Left hindlimb (tissue), 1 donor: ENCODE measurements around the gene PPM1M.
"Not testable (repeated sequence)": the region's sequence is repeated elsewhere in the genome, so short reads cannot be mapped to it uniquely, and the experiment has no call there.

ENCODE experiments used
- DNase-seq: peaks from one replicate; pipeline ENCODE4 v3.0.0-alpha.2; 2018

PPM1M gene

DNA sequence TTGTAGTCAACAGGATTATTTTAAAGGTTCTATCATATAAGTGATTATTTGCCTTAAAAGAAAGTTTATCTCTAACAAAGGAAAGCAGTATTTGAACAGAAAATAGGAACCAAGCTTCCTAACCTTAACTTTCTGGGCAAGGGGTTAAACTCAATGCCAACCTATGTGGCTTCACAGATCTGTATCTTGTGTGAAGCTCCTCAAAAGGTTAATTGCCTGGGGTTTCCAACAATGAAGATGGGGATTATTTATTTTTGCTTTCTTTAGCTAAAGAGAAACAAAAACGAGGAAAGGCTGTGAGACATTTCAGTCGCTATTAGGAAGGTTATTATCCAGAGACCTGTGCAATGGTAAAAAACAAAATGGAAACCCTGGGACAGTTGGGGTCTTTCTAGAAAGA is 34.0 kb downstream of the PPM1M start:
- no peak for DNase-seq

DNA sequence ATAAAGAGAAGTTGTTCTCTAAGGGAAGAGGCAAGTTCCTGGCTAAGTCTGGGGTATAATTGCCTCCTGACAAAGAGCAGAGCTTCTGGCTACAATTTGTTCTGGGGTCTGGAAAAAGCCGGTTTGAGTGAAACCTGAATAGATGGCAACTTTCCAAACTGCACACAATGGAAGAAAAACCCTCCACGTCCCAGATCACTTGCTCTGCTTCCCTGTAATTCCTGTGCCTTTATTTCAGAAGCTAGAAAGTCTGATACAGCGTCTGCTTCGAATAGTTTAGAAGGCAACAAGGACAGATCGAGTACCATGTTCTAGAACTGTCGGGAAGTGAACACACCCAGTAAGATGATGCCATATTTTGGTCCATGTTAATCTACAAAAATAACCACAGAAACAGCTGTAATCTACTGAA is 34.5 kb downstream of the PPM1M start:
- no peak for DNase-seq

DNA sequence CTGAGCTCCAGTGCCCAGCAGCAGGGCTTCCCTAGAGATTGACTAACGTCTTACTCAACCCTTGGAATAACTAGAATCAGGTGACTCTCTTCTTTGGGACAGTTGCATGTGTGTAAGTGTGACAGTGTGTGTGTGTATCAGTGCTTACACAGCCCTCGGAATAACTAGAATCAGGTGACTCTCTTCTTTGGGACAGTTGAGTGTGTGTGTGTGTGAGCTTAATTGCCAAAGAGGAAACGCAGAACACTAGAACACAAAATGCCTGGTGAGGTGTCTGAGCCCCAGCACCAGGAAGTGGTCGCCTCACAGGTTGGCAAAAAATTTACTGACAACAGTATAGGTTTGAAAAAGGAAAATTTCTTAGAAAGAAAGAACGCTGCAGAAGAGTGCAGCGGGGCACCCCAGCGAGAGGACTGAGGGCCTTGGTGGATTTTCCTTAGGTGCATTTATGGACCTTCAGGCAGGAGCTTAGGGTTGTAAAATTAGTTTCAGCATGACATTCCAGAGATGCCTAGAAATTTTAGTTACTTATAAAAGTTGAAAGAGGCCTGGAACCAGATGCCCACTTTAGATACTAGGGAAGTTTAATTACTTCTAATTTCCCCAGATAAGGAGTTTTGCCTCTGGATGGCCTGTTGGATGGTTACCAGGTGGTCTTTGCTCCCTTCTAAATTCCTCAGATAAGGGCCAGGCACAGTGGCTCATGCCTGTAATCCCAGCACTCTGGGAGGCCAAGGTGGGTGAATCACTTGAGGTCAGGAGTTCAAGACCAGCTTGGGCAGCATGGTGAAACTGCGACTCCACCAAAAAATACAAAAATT is 36.6 kb downstream of the PPM1M start:
- DNase-seq = no peak

DNA sequence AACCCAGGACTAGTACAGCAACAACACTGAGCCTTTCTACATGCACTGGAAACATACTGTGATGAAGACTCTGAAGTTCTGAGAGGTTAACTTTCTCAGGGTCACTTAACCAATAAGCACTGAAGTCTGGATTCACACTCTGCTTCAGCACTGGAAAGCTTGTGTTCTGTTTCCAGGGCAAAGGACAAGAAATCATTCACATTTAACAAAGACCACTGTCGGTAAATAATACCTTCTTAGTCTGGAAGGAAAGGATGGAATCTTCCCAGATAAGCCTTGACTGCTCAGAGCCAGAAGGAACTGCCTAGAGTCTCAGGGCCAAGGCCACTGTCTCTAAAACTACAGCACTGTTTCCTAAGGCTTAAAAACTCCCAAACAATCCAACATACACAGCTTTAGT is 37.7 kb downstream of the PPM1M start:
- no peak for DNase-seq

DNA sequence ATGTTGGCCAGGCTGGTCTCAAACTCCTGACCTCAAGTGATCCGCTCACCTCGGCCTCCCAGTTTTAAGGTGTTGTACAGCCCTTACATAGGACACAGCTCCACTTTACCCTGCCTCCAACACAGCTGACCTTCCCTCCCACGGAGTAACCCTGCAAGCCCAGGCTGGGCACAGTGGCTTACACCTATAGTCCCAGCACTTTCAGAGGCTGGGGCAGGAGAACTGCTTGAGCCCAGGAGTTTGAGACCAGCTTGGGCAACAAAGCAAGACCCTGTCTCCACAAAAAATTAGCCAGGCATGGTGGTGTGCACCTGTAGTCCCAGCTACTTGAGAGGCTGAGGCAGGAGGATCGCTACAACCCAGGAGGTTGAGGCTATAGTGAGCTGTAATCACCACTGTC is 38.5 kb downstream of the PPM1M start:
- not testable (repeated sequence) for DNase-seq

DNA sequence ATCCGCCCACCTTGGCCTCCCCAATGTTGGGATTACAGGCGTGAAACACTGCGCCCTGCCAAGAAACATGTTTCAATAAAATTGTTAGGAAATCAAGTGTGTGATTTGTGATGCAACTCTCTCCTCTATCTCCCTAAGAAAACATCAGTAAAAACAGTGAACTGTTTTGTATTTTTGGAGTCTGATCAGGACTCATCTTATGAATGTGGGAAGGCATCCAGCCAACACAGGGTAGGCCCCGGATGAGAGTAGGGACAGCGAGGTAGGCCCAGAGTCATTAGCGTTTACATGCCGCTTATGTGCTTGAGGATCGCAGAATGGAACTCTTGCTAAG is 41.2 kb downstream of the PPM1M start:
- DNase-seq = no peak

DNA sequence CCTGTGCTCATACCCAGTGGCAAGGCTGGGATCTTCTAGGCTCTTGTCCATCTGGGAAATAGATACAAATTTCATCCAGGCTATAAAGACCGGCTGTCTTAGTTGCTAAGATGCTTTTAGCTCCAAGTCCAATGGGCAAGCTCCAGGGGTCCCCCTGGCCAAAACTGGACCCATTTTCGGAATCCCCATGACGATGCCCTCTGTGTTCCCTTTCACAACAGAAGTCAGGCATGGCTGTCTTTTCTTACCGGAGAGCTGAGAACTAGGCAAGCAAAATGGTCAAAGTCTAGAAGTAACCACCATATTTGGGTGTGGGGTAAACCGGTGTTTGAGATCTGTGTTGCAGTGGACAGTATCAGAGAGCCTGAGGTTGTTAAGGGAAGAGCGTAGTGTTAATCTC is 43.1 kb downstream of the PPM1M start:
- no peak for DNase-seq

DNA sequence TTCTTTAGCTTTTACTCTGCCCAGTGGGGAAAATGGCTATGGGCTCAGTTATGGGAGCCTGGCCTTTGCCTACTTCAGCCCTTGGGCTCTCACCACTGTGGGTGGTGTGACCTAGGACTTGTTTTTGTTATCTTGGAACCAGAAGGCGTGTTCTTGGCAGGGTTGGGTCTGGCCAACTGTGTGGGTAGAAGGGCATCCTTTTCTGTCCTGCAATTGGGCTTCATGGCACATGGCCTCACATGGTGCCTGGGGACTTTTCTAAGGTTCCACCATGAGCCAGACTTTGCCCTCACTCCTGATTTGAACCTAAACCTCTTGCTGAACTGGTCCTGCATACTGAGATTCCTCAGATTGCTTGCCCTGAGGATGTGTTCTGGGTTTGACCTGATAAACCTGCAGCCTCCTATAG is 43.8 kb downstream of the PPM1M start:
- DNase-seq = peak; percentile 18

DNA sequence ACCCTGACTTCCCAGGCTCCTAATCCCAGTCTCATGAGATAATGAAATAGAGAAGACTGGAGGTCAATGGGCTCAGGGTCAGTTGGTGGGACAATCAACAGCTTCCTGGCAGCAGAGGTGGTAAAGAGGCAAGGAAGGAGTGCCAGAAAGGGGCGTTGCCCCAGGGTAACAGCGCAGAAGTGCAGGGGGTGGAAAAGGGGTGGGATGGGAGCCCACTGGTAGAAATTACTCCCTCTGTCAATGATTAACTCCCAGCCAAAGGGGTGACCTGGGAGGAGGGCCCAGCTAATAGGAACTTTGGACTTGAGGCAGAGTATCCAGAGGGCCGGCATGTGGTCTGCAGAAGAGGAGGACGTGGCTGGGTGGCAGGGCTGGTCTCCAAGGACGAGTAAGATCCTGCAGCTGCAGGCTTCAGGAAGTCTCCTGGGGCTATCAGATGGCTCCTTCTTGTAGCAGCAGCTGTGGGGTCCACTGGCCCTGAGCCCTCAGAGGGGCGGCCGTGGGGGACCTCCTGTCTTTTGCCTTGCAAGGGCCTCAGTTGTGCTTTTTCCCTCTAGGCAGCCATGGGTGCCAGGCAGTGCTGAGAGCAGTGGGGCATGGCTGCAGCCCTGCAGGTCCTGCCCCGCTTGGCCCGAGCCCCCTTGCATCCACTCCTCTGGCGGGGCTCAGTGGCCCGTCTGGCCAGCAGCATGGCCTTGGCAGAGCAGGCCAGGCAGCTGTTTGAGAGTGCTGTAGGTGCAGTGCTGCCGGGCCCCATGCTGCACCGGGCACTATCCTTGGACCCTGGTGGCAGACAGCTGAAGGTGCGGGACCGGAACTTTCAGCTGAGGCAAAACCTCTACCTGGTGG is 44.4 kb downstream of the PPM1M start:
- peak; percentile 29 for DNase-seq

DNA sequence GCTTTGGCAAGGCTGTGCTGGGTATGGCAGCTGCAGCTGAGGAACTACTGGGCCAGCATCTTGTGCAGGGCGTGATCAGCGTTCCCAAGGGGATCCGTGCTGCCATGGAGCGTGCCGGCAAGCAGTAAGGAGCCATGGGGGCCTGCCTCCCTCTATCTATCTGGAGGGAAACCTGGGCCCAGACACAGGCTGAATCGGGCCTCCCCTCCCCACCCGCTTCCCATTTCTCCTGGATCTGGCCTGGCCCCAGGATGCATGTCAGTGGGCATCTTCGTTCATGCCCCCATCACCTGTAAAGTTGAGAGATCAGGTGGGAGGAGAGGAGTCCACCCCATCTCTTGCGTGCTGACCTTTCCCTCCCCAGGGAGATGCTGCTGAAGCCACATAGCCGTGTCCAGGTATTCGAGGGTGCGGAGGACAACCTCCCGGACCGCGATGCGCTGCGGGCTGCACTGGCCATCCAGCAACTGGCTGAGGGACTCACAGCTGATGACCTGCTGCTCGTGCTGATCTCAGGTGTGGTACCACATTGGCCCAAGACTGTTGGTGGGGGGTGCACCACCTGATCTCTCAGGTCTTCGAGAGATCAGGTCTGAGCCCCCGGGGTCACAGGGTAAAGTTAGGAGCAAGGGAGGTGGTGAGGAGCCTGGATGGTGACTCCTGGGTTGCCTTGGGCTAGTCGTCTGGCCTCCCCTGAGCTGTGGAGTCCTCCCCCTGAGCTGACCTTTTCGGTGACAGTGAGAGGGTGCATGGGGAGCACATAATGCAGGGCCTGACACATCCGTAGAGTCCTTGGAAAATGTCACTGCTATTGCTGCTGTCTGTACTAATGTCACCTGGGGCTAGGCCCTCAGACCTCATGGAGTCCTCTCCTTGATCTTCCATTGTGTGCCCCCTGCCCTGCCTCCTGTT is 45.3 kb downstream of the PPM1M start:
- DNase-seq = peak; percentile 20

DNA sequence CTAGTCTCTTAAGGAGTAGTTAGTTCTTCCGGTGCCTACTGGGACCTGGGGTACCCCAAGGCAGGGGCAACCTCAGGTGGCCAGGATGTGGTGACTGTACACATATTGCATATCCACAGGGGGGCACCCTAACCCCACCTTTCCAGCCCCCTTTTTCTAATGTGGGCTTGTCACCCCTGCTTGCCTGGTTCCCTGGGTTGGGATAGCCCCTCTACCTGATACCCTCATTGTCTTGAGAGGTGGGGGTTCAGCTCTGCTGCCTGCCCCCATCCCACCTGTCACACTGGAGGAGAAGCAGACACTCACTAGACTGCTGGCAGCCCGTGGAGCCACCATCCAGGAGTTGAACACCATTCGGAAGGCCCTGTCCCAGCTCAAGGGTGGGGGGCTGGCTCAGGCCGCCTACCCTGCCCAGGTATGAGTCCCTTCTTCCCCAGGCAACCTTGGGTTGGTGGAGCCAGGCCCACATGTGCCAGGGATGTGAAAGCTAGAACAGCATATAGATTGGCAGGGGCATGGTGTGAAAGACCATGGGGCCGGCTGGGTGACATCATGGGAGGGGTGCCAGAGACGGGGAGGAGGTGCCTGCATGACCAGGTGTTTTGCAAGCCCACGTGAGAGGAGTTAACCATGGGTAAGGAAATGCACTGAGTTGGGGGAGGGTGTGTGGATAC is 46.1 kb downstream of the PPM1M start:
- DNase-seq = peak; percentile 31

DNA sequence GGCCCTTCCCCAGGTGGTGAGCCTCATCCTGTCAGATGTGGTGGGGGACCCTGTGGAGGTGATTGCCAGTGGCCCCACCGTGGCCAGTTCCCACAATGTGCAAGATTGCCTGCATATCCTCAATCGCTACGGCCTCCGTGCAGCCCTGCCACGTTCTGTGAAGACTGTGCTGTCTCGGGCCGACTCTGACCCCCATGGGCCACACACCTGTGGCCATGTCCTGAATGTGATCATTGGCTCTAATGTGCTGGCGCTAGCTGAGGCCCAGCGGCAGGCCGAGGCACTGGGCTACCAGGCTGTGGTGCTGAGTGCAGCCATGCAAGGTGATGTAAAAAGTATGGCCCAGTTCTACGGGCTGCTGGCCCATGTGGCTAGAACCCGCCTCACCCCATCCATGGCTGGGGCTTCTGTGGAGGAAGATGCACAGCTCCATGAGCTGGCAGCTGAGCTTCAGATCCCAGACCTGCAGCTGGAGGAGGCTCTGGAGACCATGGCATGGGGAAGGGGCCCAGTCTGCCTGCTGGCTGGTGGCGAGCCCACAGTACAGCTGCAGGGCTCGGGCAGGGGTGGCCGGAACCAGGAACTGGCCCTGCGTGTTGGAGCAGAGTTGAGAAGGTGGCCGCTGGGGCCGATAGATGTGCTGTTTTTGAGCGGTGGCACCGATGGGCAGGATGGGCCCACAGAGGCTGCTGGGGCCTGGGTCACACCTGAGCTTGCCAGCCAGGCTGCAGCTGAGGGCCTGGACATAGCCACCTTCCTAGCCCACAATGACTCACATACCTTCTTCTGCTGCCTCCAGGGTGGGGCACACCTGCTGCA is 46.9 kb downstream of the PPM1M start:
- no peak for DNase-seq

DNA sequence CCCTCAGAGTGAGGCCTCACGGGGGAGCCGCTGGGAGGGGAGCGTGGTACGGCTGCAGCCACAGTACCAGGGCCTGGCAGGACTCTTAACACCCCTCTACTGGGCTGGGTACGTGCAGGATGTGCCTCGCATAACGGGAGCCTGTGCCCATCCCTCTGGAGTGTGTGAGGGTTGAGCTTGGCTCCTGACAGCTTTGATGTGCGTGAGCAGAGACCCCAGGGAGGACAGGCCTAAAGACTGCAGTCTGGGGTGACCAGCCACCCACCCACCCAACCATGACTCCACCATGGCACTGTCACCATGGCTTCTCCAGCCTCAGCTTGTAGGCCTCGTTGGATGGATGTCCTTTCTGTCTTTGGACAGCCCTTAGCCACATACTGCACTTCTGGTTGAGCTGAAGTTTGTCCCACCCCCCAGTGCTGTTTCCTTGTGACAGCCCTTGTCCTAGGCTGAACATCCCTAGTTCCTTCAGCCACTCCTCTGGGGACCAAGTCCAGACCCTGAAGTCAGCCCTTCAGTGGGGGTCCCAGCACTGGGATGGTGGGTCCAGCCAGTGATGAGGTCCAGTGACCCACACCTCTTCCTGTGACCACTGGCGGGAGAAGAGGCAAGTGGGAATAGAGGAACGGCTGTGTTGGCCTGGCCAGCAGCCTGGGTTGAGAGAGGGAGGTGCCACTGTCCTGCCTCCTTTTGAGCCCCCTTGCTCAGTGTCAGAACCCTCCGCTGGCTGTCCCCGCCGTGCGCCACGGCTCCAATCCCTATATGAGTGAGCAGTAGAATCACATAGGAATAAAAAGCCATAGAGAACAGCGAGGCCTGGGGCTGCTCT is 48.1 kb downstream of the PPM1M start:
- DNase-seq = no peak

DNA sequence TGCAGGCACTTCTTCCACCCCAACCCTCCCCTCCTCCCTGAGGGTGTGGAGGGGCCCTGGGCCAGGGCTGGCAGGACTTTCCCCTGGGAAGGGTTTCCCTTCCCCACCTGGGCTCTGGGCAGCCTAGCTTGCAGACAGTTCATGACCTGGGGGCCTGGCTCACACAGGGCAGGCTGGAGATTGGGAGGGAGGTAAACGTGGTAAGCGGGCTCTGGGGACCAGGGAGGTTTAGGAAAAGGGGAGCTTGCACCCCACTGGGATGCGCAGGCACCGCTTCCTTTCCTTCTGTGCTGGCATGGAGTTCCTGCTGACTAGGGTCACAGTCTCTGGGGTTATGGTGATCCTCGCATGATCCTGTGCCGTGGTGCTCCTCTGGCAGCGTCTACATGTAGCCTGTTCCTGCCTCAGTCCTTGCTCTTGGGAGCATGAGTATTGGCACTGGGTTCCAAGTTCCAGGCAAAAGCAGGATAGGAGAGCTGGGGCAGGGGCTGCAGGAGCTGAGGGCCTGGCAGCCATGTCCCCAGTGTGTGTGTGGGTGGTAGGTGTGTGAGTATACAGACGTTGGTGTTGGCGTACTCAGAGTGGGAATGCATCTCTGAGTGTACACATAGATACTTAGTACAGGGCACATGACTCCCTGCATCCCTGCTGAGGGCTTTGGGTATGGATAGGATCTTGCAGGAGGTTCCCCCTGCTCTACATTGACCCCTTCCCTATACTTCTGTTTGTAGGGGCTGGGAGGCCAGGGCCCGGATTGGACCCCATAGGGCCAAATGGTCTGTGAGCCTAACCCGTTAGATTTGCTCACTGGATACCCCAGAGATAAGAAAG is 49.0 kb downstream of the PPM1M start:
- DNase-seq = no peak

DNA sequence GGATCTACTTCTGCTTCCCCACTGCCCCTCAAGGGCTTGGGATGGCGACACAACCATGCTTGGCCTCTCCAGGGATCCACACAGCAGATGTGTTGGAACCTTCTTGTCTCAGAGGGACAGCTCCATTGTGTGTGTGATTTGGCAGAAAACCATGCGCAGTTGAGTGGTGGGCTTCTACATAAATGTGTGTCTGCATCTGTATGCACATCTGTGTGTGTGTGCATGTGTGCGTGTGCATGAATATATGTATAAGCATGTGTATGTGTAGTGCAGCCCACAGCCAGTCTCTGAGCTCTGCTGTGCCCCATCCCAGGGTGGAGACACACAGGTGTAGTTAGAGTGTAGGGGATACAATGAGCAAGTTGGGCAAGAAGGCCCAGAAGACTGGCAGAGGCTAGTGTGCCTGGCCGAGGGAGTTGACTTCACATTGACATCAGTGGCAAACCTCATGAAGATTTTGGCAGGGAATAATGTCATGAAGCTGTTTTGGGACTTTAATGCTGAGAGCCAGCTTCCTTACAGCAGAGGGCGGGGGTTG is 50.2 kb downstream of the PPM1M start:
- no peak for DNase-seq

DNA sequence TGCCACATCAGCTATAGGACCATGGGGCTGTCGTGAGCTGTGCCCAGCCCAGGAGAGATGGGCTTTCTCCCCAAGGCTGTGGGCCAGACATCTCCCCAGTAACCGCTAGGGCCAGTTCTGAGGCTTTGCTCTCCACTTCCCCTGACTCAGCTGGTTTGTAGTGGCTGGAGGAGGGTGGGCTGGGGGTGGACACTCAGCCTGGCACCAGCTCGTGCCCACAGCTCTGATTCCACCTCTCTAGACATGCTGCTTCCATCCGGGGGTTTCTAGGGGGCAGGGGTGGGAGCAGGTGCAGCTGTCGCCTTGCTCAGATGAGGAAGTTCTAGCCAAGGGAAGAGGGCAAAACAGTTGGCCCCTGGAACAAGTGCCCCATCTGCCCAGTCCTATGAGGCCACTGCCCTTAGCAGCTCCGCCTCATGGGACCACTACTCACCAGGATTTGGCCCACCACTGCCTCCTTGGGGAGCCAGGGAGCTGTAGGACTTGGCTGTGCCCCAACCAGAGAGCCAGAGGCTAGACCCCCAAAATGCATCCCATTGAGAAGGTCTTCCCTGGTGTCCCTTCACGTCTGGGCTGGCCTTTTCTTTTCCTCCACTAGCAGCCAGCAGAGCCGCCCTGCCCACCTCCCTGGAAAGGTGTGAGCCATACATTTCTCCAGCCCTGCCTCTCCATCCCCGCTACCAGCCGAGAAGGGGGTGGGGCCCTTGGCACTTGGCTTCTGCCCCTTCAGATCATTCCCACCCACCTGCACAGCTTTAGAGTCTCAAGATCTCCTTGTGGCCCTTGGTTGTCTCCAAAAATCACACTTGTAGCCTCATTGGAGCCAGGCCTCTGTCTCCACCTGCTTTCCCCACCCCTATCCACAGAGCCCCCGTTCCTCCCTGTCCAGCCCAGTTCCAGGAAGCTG is 51.9 kb downstream of the PPM1M start:
- no peak for DNase-seq

DNA sequence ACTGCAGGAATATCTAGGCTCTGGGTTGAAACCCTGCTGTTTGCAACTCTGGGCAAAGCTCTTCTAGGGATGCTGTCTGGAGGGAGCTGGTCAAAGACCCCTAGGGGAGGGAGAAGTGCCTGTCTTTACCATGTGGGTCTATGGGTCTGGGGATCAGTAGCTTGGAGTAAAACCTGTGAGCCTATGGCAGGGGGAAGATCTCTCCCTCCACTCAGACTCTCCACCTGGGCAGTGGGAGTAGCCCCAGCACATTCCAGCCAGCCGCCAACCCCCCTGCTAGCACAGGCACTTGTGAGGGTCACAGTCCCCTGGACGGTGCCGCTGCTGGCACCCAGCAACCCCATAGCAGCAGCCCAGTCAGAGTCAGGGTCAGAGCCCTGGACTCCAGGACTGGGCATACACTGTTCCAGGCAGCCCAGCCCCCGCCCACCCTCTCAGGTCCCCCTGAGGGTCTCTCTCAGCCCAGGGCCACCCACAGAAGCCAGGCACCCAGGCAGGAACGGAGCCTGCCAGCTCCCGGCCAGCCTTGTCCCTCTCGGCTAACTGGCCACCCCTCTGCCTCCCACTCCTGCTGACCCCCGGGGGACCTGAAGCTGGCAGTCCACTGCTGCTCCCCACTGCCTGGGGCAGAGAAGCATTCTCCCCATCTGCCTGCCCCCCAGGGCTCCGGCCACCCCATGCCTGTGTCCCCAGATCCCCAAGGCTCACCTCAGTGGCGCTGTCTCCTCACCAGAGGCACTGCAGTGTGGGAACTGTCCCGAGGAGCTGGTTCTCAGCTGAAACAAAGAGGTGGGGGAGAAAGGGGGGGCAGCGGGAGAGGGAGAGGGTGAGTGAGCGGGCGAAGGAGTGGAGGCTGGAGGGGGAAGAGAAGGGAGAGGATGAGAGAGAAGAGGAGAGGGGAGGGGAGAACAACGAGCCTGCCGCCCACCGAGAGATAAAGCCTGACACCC is 52.9 kb downstream of the PPM1M start:
- no peak for DNase-seq
